GM12875 (cell line): Measurements from ENCODE around the gene CRACR2A.

ENCODE experiments used
- H3K4me3 ChIP-seq: one replicate; pipeline ENCODE4 v1.5.1; 2011; ENCODE audit warnings: low read depth, low read length, control low read depth
- CTCF ChIP-seq: IDR thresholded peaks from 2 replicates; pipeline ENCODE4 v1.5.1; 2011; ENCODE audit warnings: low read depth, mild to moderate bottlenecking, control low read depth, inconsistent platforms, low read length, moderate library complexity, borderline replicate concordance; ENCODE audit not compliant: insufficient read depth

CRACR2A gene

GRCh38 chr12:3723916-3724805, 28.7 kb downstream of the CRACR2A start:
- no peak overlapping the region for H3K4me3 ChIP-seq
- TF ChIP-seq CTCF, result no peak

- H3K4me3 ChIP-seq, result no peak overlapping the region
- TF ChIP-seq CTCF, result no peak
Measured at GRCh38 chr12:3722368-3722767, 30.5 kb downstream of the CRACR2A start.

- no peak for TF ChIP-seq CTCF
- H3K4me3 ChIP-seq, result no peak overlapping the region
Measured at GRCh38 chr12:3720772-3721171, 32.1 kb downstream of the CRACR2A start.

GRCh38 chr12:3718100-3718499, 34.8 kb downstream of the CRACR2A start:
- no peak for TF ChIP-seq CTCF
- no peak overlapping the region for H3K4me3 ChIP-seq

DNA sequence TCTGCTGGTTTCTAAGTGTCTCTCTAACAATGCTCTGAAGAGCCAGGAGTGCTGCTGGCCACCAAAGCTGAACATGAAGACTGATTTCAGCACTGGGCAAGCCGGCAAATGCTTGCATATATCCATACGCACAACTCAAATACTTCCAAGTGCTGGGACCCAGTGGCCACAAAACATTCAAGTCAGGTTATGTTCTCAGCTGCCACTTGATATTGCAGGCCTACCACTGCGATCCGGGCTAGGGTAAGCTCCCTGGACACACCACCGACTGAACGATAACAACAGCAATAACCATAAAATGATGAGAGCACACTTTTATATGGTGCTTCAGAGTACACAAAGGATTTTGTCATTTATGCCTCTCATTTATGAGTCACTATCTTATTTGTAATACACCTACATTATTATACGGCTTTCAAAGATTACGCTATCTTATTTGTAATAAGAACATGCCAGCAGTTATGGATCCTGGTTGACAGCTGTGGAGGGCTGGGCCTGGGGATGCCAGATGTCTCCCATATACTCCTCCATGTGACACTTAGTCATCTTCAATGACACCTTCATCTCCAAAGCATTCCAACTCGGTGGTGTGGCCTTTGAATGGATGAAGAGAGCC, 35.5 kb downstream of the CRACR2A start:
- TF ChIP-seq CTCF, result no peak

GRCh38 chr12:3715999-3716398, 36.9 kb downstream of the CRACR2A start:
- no peak overlapping the region for H3K4me3 ChIP-seq
- no peak for TF ChIP-seq CTCF

More for the DNA sequence above, 35.5 kb downstream of the CRACR2A start:
- no peak overlapping the region for H3K4me3 ChIP-seq

DNA sequence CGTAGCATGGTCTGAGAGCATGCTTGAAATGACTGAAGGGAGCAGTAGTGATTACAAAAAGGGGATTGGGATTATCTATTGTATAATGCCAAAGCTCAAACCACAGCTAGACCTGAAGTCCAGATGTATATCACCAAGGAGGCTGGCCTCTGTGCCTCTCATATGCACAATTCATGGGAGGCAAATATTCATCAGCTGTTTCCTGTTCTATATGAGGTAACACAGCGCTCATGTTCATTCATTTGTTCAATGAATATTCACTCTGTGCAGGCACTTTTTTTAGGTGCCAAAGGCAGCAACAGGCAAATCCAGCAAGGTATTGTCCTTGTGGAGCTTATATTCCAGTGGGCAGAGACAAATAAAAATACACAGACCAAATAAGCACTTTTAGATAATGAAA, 39.0 kb downstream of the CRACR2A start:
- no peak overlapping the region for H3K4me3 ChIP-seq
- TF ChIP-seq CTCF, result no peak
